SK-N-SH treated with all-trans-retinoic acid at 6 μM for 48 hours (cell line): ENCODE results near the gene CAB39L.
"Not testable (repeated sequence)": the region's sequence is repeated elsewhere in the genome, so short reads cannot be mapped to it uniquely, and the experiment has no call there.

Experiments used
- ATAC-seq: fragments of 200-7000 bp; cut with Tn5 transposase; 3 replicates; pipeline ENCODE4 v1.9.1; 2020; ENCODE audit warnings: mild to moderate bottlenecking, moderate library complexity
- ARNTL ChIP-seq: fragments of 450-650 bp; formaldehyde crosslinking; IDR thresholded peaks from 2 replicates; pipeline ENCODE4 v1.5.0; 2020; ENCODE audit warnings: low read depth, mild to moderate bottlenecking, moderate library complexity, borderline replicate concordance
- BACH2 ChIP-seq: fragments of 250-450 bp; sonication (Bioruptor Pico); IDR thresholded peaks from 2 replicates; pipeline ENCODE4 v1.9.0; 2021; ENCODE audit warnings: mild to moderate bottlenecking, borderline replicate concordance
- CSDC2 ChIP-seq: fragments of 250-450 bp; sonication (Bioruptor Pico); IDR thresholded peaks from 2 replicates; pipeline ENCODE4 v1.5.0; 2020; ENCODE audit warnings: mild to moderate bottlenecking, moderate library complexity
- ESRRG ChIP-seq: fragments of 250-450 bp; sonication (Bioruptor Pico); IDR thresholded peaks from 2 replicates; pipeline ENCODE4 v1.6.1; 2021; ENCODE audit warnings: mild to moderate bottlenecking
- GLIS3 ChIP-seq: fragments of 250-450 bp; sonication (Bioruptor Pico); IDR thresholded peaks from 2 replicates; pipeline ENCODE4 v1.5.0; 2020; ENCODE audit warnings: mild to moderate bottlenecking, moderate library complexity
- ISL1 ChIP-seq: fragments of 250-450 bp; sonication (Bioruptor Pico); IDR thresholded peaks from 2 replicates; pipeline ENCODE4 v2.1.2; 2022; ENCODE audit warnings: mild to moderate bottlenecking, moderate library complexity
- OSR1 ChIP-seq: fragments of 250-450 bp; sonication (Bioruptor Pico); IDR thresholded peaks from 2 replicates; pipeline ENCODE4 v1.8.0; 2022; ENCODE audit warnings: moderate library complexity, mild to moderate bottlenecking, inconsistent platforms
- PPARA ChIP-seq: fragments of 250-450 bp; sonication (Bioruptor Pico); IDR thresholded peaks from 2 replicates; pipeline ENCODE4 v1.5.0; 2020; ENCODE audit warnings: mild to moderate bottlenecking, borderline replicate concordance
- RARB ChIP-seq: fragments of 250-450 bp; sonication (Bioruptor Pico); IDR thresholded peaks from 2 replicates; pipeline ENCODE4 v1.8.0; 2021; ENCODE audit warnings: mild to moderate bottlenecking, moderate library complexity
- SNAI2 ChIP-seq: fragments of 250-450 bp; sonication (Bioruptor Pico); IDR thresholded peaks from 2 replicates; pipeline ENCODE4 v1.5.0; 2020; ENCODE audit warnings: mild to moderate bottlenecking, moderate library complexity
- TOX ChIP-seq: fragments of 250-450 bp; sonication (Bioruptor Pico); IDR thresholded peaks from 2 replicates; pipeline ENCODE4 v1.8.0; 2021; ENCODE audit warnings: mild to moderate bottlenecking, moderate library complexity, borderline replicate concordance
- ZC3H10 ChIP-seq: fragments of 250-450 bp; sonication (Bioruptor Pico); IDR thresholded peaks from 2 replicates; pipeline ENCODE4 v1.5.1; 2021; ENCODE audit warnings: mild to moderate bottlenecking, moderate library complexity
- ZFP3 ChIP-seq: fragments of 250-450 bp; sonication (Bioruptor Pico); IDR thresholded peaks from 2 replicates; pipeline ENCODE4 v1.5.0; 2020; ENCODE audit warnings: mild to moderate bottlenecking, moderate library complexity
- ZFP30 ChIP-seq: fragments of 450-650 bp; formaldehyde crosslinking; IDR thresholded peaks from 2 replicates; pipeline ENCODE4 v1.5.0; 2022; ENCODE audit warnings: mild to moderate bottlenecking, moderate library complexity
- ZNF565 ChIP-seq: fragments of 450-650 bp; formaldehyde crosslinking; conservative IDR thresholded peaks from 2 replicates; pipeline ENCODE4 v1.5.0; 2020; ENCODE audit warnings: low read depth, mild to moderate bottlenecking, moderate library complexity
- ZNF70 ChIP-seq: fragments of 450-650 bp; formaldehyde crosslinking; IDR thresholded peaks from 2 replicates; pipeline ENCODE4 v1.5.0; 2020; ENCODE audit warnings: mild to moderate bottlenecking, moderate library complexity
- ZNF8 ChIP-seq: fragments of 450-650 bp; formaldehyde crosslinking; IDR thresholded peaks from 2 replicates; pipeline ENCODE4 v1.5.0; 2020; ENCODE audit warnings: mild to moderate bottlenecking, moderate library complexity
- TF ChIP-seq, protein P1 (sequence below): fragments of 250-450 bp; sonication (Bioruptor Pico); IDR thresholded peaks from 2 replicates; pipeline ENCODE4 v1.5.1; 2021; ENCODE audit warnings: mild to moderate bottlenecking, moderate library complexity
- TF ChIP-seq, protein P2 (sequence below): fragments of 250-450 bp; sonication (Bioruptor Pico); IDR thresholded peaks from 2 replicates; pipeline ENCODE4 v1.5.1; 2020; ENCODE audit warnings: low read depth, mild to moderate bottlenecking, moderate library complexity
- TF ChIP-seq, protein P3 (sequence below): fragments of 250-450 bp; sonication (Bioruptor Pico); IDR thresholded peaks from 2 replicates; pipeline ENCODE4 v1.8.0; 2021; ENCODE audit warnings: low read depth, mild to moderate bottlenecking, moderate library complexity, borderline replicate concordance
- TF ChIP-seq, protein P4 (sequence below): fragments of 250-450 bp; sonication (Bioruptor Pico); IDR thresholded peaks from 2 replicates; pipeline ENCODE4 v1.8.0; 2020; ENCODE audit warnings: mild to moderate bottlenecking, moderate library complexity, borderline replicate concordance

The CAB39L gene

DNA sequence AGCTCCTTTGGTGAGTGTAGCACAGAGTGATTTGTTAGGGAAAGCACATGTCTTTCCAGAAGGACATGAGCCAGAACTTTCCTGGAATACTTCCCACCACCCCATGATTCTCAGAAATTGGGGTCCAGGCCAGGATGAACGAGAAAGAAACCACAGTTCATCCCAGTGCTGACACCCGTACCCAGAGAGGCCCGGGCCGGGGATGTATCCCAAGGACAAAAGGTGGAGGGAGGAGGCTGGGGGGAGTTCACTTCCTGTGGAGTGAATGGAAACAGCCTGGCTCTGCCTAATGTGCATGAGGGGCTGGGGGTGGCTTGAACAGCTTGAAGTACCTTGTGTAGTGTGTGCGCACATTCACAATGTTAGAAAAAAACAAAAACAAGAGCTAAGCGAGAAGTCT, 148.6 kb downstream of the CAB39L start (continued):
- TF ChIP-seq, protein P1, sequence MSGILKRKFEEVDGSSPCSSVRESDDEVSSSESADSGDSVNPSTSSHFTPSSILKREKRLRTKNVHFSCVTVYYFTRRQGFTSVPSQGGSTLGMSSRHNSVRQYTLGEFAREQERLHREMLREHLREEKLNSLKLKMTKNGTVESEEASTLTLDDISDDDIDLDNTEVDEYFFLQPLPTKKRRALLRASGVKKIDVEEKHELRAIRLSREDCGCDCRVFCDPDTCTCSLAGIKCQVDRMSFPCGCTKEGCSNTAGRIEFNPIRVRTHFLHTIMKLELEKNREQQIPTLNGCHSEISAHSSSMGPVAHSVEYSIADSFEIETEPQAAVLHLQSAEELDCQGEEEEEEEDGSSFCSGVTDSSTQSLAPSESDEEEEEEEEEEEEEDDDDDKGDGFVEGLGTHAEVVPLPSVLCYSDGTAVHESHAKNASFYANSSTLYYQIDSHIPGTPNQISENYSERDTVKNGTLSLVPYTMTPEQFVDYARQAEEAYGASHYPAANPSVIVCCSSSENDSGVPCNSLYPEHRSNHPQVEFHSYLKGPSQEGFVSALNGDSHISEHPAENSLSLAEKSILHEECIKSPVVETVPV (CRISPR knock-in tag) = no peak
- TF ChIP-seq ARNTL (CRISPR knock-in tag) (no peak), ZC3H10 (no peak)

DNA sequence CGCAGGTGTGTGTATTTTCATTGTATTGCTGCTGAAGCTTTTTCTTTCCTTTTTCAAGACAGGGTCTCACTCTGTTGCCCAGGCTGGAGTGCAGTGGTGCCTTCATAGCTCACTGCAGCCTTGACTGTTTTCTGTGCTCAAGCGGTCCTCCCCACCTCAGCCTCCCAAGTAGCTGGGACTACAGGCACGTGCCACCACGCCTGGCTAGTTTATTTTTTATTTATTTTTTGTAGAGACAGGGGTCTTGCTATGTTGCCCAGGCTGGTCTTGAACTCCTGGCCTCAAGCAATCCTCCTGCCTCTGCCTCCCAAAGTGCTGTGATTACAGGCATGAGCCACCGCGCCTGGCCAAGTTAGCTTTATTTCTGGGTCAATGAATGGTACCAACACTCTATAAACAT, 149.1 kb downstream of the CAB39L start:
- ATAC-seq = not testable (repeated sequence)

DNA sequence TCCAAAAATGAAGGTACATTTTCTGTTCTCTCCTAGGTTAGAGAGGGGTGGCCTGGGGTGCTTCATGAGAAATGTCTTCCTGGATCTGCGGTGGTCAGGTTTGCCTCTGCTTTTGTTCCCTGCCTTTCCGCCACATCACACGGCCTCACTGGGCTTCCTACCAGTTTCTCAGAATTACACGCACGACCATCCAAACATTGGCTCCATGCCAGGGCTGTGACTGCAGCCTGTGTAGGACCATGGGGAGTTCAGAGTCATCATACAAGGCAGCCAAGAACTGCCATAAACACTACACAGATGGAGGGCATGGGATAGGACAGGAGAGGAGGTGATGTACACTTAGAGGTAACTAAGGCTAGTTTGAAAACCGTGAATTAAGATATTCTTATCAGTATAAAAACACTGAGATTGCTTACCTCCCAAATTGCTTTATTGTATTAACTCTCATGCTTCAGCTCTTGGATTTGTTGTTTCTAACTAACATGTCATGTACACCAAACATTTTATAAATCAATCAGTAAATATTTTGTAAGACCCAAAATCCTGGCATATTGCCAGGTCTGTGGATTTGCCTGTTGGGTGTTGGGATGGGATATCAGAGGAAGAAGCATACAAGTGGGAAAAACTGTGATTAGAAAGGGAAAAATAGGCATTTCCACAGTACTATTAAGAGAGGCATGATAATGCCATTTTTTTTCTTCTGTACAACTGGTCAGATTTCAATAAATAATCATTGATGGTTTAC, 150.9 kb downstream of the CAB39L start:
- ATAC-seq = no peak; the same call in 2 of the 3 replicates
- TF ChIP-seq ZNF565 (no peak), ISL1 (CRISPR knock-in tag) (no peak), ESRRG (CRISPR knock-in tag) (no peak), ZNF8 (CRISPR knock-in tag) (no peak), BACH2 (CRISPR knock-in tag) (no peak), ZFP3 (CRISPR knock-in tag) (no peak)
- TF ChIP-seq, protein P2, sequence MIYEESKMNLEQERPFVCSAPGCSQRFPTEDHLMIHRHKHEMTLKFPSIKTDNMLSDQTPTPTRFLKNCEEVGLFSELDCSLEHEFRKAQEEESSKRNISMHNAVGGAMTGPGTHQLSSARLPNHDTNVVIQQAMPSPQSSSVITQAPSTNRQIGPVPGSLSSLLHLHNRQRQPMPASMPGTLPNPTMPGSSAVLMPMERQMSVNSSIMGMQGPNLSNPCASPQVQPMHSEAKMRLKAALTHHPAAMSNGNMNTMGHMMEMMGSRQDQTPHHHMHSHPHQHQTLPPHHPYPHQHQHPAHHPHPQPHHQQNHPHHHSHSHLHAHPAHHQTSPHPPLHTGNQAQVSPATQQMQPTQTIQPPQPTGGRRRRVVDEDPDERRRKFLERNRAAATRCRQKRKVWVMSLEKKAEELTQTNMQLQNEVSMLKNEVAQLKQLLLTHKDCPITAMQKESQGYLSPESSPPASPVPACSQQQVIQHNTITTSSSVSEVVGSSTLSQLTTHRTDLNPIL (CRISPR knock-in tag) = no peak
- TF ChIP-seq, protein P1 (CRISPR knock-in tag) = no peak

DNA sequence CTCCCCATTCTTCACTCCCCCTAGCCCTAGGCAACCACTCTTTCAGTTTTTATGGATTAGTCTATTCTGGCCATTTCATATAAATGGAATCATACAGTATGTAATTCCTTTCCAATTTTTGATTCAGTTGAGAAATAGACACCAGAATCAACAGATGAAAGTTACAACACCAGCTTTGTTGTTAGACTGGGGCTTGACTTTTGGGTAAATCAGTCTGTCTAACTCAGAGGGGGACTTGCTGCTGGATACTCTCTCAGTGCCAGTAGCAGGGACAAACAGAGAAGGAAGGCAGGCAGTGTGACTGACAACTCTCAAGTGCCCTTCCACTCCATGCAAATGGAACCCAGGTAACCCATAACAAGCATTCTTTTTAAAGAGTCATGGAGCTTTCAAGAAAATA, 155.4 kb downstream of the CAB39L start:
- no peak for ATAC-seq
- TF ChIP-seq, protein P3, sequence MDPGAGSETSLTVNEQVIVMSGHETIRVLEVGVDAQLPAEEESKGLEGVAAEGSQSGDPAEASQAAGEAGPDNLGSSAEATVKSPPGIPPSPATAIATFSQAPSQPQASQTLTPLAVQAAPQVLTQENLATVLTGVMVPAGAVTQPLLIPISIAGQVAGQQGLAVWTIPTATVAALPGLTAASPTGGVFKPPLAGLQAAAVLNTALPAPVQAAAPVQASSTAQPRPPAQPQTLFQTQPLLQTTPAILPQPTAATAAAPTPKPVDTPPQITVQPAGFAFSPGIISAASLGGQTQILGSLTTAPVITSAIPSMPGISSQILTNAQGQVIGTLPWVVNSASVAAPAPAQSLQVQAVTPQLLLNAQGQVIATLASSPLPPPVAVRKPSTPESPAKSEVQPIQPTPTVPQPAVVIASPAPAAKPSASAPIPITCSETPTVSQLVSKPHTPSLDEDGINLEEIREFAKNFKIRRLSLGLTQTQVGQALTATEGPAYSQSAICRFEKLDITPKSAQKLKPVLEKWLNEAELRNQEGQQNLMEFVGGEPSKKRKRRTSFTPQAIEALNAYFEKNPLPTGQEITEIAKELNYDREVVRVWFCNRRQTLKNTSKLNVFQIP (CRISPR knock-in tag) = no peak
- TF ChIP-seq ZC3H10 = no peak
- TF ChIP-seq ZFP30 = no peak
- TF ChIP-seq, protein P1 (CRISPR knock-in tag) = no peak
- no peak for TF ChIP-seq ZNF8 (CRISPR knock-in tag)
- no peak for TF ChIP-seq CSDC2
- TF ChIP-seq GLIS3 = no peak
- no peak for TF ChIP-seq PPARA (CRISPR knock-in tag)
- no peak for TF ChIP-seq ZNF565
- TF ChIP-seq ARNTL (CRISPR knock-in tag) = no peak
- TF ChIP-seq ISL1 (CRISPR knock-in tag) = no peak
- TF ChIP-seq, protein P2 (CRISPR knock-in tag) = no peak
- no peak for TF ChIP-seq RARB
- TF ChIP-seq ZFP3 (CRISPR knock-in tag) = no peak
- TF ChIP-seq, protein P4, sequence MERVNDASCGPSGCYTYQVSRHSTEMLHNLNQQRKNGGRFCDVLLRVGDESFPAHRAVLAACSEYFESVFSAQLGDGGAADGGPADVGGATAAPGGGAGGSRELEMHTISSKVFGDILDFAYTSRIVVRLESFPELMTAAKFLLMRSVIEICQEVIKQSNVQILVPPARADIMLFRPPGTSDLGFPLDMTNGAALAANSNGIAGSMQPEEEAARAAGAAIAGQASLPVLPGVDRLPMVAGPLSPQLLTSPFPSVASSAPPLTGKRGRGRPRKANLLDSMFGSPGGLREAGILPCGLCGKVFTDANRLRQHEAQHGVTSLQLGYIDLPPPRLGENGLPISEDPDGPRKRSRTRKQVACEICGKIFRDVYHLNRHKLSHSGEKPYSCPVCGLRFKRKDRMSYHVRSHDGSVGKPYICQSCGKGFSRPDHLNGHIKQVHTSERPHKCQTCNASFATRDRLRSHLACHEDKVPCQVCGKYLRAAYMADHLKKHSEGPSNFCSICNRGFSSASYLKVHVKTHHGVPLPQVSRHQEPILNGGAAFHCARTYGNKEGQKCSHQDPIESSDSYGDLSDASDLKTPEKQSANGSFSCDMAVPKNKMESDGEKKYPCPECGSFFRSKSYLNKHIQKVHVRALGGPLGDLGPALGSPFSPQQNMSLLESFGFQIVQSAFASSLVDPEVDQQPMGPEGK (CRISPR knock-in tag) = no peak
- TF ChIP-seq ZNF70 (CRISPR knock-in tag) = no peak
- no peak for TF ChIP-seq SNAI2 (CRISPR knock-in tag)
- no peak for TF ChIP-seq OSR1 (CRISPR knock-in tag)
- no peak for TF ChIP-seq TOX
